Measurements from ENCODE around the gene LPP. TPM values are rescaled to one million over a fixed set of nuclear protein-coding genes. Genes with fewer than 3 reads are reported as not detected.

LPP gene
- polyA plus RNA-seq, 3 donors: 14.1 to 23.2 (median 15.3) TPM

- H3K9me3 ChIP-seq (replicated peaks in 1 of 2; ENCODE audit: control insufficient read depth in 1 of 2, insufficient read depth in 1 of 2, low read length in 2 of 2): no peaks in the 10 kb centered on the region
- no peak overlapping the region for H3K4me3 Mint-ChIP-seq
- no peak overlapping the region for H3K27ac ChIP-seq (ENCODE audit: low read depth in 1 of 2, low read length in 2 of 2)
- 80% methylated on average over 1 of the region's 11 CpGs for WGBS (ENCODE audit: insufficient coverage)
- H3K27ac Mint-ChIP-seq: peak overlapping the region; percentile 28 to 79 (median 61)
- peaks cover 20% of the 10 kb centered on the region for H3K79me2 ChIP-seq (ENCODE audit: insufficient read depth, low read length)
- intact Hi-C loops (cut with micrococcal nuclease): loop anchor here (5.0 to 10.0 kb wide), 5 partner anchors 137 to 657 kb away; partner anchors contain the start of gene BCL6 (in 1 of the 2)
- H3K4me1 Mint-ChIP-seq: peaks cover 72% of the 10 kb centered on the region
- H3K27me3 Mint-ChIP-seq (ENCODE audit: low read depth in 3 of 3): peaks cover 0 to 2% (median 0%) of the 10 kb centered on the region in 3 donors
- no peaks in the 10 kb centered on the region for H4K20me1 ChIP-seq (ENCODE audit: insufficient read depth, low read length)
- peaks cover 0 to 2% (median 0%) of the 10 kb centered on the region in 7 donors for H3K9me3 Mint-ChIP-seq
- no peak overlapping the region for H3K9ac ChIP-seq (ENCODE audit: insufficient read depth, low read length, poor library complexity, severe bottlenecking)
- H3K4me2 ChIP-seq (replicated peaks; ENCODE audit: extremely low read depth, low read length, poor library complexity, severe bottlenecking): no peak overlapping the region
- peaks cover 18 to 31% of the 10 kb centered on the region in 2 donors for H3K36me3 Mint-ChIP-seq
- no peak overlapping the region for H3K4me3 ChIP-seq (replicated peaks in 1 of 3; ENCODE audit: low read depth in 2 of 3, low read length in 3 of 3)
- peaks cover 0 to 8% of the 10 kb centered on the region in 2 donors for H3K36me3 ChIP-seq (replicated peaks in 1 of 2; ENCODE audit: control insufficient read depth in 1 of 2, insufficient read depth in 2 of 2, low read length in 2 of 2)
- H3K4me1 ChIP-seq (ENCODE audit: control insufficient read depth in 1 of 2, insufficient read depth in 2 of 2, low read length in 2 of 2): peaks cover 58 to 74% of the 10 kb centered on the region in 2 donors
- no peak for TF ChIP-seq CTCF (IDR thresholded peaks at IDR 0.05)
- H3K27me3 ChIP-seq (ENCODE audit: control insufficient read depth in 2 of 2, insufficient read depth in 2 of 2, low read length in 2 of 2): no peaks in the 10 kb centered on the region
- H2AFZ ChIP-seq (ENCODE audit: insufficient read depth, low read depth, low read length, poor library complexity, severe bottlenecking): no peak overlapping the region
- peak in 1 of 3 donors; percentile 38 for DNase-seq
Observed at GRCh38 chr3:188294823-188295487, 141.0 kb downstream of the LPP start.

- peaks cover 0 to 2% (median 0%) of the 10 kb centered on the region in 7 donors for H3K9me3 Mint-ChIP-seq
- peak overlapping the region; percentile 81 to 96 (median 92) for H3K27ac Mint-ChIP-seq
- no peak overlapping the region for H3K4me3 Mint-ChIP-seq
- H3K36me3 ChIP-seq (replicated peaks in 1 of 2; ENCODE audit: control insufficient read depth in 1 of 2, insufficient read depth in 2 of 2, low read length in 2 of 2): no peaks in the 10 kb centered on the region
- peaks cover 58 to 75% of the 10 kb centered on the region in 2 donors for H3K4me1 ChIP-seq (ENCODE audit: control insufficient read depth in 1 of 2, insufficient read depth in 2 of 2, low read length in 2 of 2)
- no peak for TF ChIP-seq CTCF (IDR thresholded peaks at IDR 0.05)
- H4K20me1 ChIP-seq (ENCODE audit: insufficient read depth, low read length): no peaks in the 10 kb centered on the region
- peaks cover 20% of the 10 kb centered on the region for H3K79me2 ChIP-seq (ENCODE audit: insufficient read depth, low read length)
- intact Hi-C loops (cut with micrococcal nuclease): loop anchor here (5.0 to 10.0 kb wide), 5 partner anchors 136 to 656 kb away; partner anchors contain the start of gene BCL6 (in 1 of the 2)
- H3K36me3 Mint-ChIP-seq: peaks cover 12 to 21% of the 10 kb centered on the region in 2 donors
- H3K4me2 ChIP-seq (replicated peaks; ENCODE audit: extremely low read depth, low read length, poor library complexity, severe bottlenecking): no peak overlapping the region
- H3K9me3 ChIP-seq (replicated peaks in 1 of 2; ENCODE audit: control insufficient read depth in 1 of 2, insufficient read depth in 1 of 2, low read length in 2 of 2): no peaks in the 10 kb centered on the region
- WGBS (ENCODE audit: insufficient coverage): 86% methylated on average over 1 of the region's 3 CpGs
- peaks cover 0 to 2% (median 0%) of the 10 kb centered on the region in 3 donors for H3K27me3 Mint-ChIP-seq (ENCODE audit: low read depth in 3 of 3)
- H2AFZ ChIP-seq (ENCODE audit: insufficient read depth, low read depth, low read length, poor library complexity, severe bottlenecking): no peak overlapping the region
- H3K9ac ChIP-seq (ENCODE audit: insufficient read depth, low read length, poor library complexity, severe bottlenecking): no peak overlapping the region
- no peak for DNase-seq
- H3K4me3 ChIP-seq (replicated peaks in 1 of 3; ENCODE audit: low read depth in 2 of 3, low read length in 3 of 3): no peak overlapping the region
- H3K27ac ChIP-seq (ENCODE audit: low read depth in 1 of 2, low read length in 2 of 2): peak overlapping the region; percentile 21 to 72
- H3K4me1 Mint-ChIP-seq: peaks cover 72% of the 10 kb centered on the region
- no peaks in the 10 kb centered on the region for H3K27me3 ChIP-seq (ENCODE audit: control insufficient read depth in 2 of 2, insufficient read depth in 2 of 2, low read length in 2 of 2)
Observed at GRCh38 chr3:188295876-188296275, 141.9 kb downstream of the LPP start.

All from CD14-positive monocyte (primary cell).